HUES64 (cell line): Measurements from ENCODE around the gene EYA4.

ENCODE experiments used
- H3K27ac ChIP-seq: 2 replicates; pipeline ENCODE4 v1.7.0; 2013; ENCODE audit warnings: low read depth, low read length, inconsistent platforms
- H3K27me3 ChIP-seq: 2 replicates; pipeline ENCODE4 v1.6.1; 2013; ENCODE audit warnings: mild to moderate bottlenecking, low read length; ENCODE audit not compliant: insufficient read depth
- H3K36me3 ChIP-seq: 2 replicates; pipeline ENCODE4 v1.6.1; 2013; ENCODE audit warnings: mild to moderate bottlenecking, low read length; ENCODE audit not compliant: insufficient read depth
- H3K4me1 ChIP-seq: 2 replicates; pipeline ENCODE4 v1.6.1; 2013; ENCODE audit warnings: mild to moderate bottlenecking, low read length, moderate library complexity; ENCODE audit not compliant: insufficient read depth
- H3K4me3 ChIP-seq: 2 replicates; pipeline ENCODE4 v1.5.1; 2013; ENCODE audit warnings: mild to moderate bottlenecking, low read length, moderate library complexity
- H3K9ac ChIP-seq: 2 replicates; pipeline ENCODE4 v1.6.1; 2013; ENCODE audit warnings: mild to moderate bottlenecking, low read depth, low read length
- H3K9me3 ChIP-seq: 2 replicates; pipeline ENCODE4 v1.6.1; 2013; ENCODE audit warnings: low read depth, low read length; ENCODE audit not compliant: insufficient read depth
- WGBS: fragments of 150-250, 120-280 bp; methylation state at CpG from one replicate; pipeline ENCODE4 v1.1.7; 2013; ENCODE audit warnings: missing lambda C conversion rate; 5-methylcytosine and 5-hydroxymethylcytosine counted together

Gene EYA4

DNA sequence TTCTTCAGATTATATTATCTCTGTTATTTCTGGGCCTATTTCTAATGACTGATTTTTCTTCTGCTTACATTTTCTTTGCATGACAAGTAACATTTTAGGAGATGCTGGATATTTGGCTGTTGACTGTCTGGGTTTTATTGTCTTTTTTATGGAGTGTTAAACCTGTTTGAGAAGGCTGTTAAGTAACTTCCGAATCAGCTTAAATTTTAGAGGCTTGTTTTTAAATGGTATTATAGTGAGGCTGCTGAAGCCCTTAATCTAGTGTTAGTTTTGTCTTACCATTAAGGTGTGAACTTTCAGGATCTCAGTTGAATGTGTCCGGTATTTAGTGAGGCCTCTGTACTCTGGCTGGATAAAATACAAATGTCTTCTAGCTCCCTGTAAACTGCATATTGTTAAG lies 109.8 kb downstream of the EYA4 start:
- 92% methylated on average over 2 of the region's 2 CpGs for WGBS
- H3K4me1 ChIP-seq, result no peaks in the 10 kb centered on the region
- no peaks in the 10 kb centered on the region for H3K9me3 ChIP-seq
- no peaks in the 10 kb centered on the region for H3K36me3 ChIP-seq
- H3K27ac ChIP-seq, result no peak overlapping the region
- no peaks in the 10 kb centered on the region for H3K27me3 ChIP-seq
- no peak overlapping the region for H3K9ac ChIP-seq
- H3K4me3 ChIP-seq, result no peak overlapping the region

DNA sequence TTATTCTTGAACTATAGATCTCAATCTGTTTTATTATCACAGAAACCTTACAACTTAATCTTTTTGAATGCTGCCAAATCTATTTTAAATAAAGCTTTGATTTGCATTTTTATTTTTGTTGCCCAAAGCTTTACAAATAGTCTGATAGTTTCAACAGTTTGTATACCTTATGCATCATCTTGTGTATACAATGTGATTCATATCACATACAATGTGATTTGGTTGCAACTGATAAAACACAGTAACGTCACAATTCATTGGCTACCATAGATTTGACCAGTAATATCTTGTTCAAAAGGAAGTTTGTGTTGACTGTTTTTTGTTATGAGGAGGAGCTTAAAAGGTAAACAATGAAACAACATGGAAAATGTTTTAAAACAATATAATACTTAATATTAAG lies 110.9 kb downstream of the EYA4 start:
- Histone ChIP-seq H3K27me3 (no peaks in the 10 kb centered on the region), H3K36me3 (no peaks in the 10 kb centered on the region), H3K27ac (no peak overlapping the region), H3K9ac (no peak overlapping the region), H3K9me3 (no peaks in the 10 kb centered on the region), H3K4me1 (no peaks in the 10 kb centered on the region), H3K4me3 (no peak overlapping the region)
- 100% methylated on average over 1 of the region's 1 CpG for WGBS

DNA sequence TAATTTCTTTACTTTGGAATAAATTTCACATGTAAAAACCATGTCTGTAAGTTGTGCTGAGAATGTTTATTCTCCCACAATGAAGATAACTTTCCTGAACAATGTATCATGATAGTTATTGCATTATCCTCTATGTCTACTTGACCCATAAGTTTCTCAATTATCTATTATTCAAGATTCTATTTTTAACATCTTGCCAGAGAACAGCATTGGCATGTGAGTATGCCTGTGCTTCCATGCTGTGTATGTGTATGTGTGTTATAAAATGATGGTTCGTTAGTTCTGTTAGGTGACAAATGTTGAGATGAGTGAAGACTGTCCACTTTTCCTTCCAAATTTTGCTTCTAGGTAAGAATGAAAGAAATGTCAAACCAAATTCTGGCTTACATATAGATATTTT lies 111.9 kb downstream of the EYA4 start:
- H3K4me3 ChIP-seq, result no peak overlapping the region
- H3K4me1 ChIP-seq, result no peaks in the 10 kb centered on the region
- H3K9me3 ChIP-seq, result no peaks in the 10 kb centered on the region
- 100% methylated on average over 1 of the region's 1 CpG for WGBS
- H3K27ac ChIP-seq, result no peak overlapping the region
- H3K27me3 ChIP-seq, result no peaks in the 10 kb centered on the region
- no peak overlapping the region for H3K9ac ChIP-seq
- no peaks in the 10 kb centered on the region for H3K36me3 ChIP-seq

DNA sequence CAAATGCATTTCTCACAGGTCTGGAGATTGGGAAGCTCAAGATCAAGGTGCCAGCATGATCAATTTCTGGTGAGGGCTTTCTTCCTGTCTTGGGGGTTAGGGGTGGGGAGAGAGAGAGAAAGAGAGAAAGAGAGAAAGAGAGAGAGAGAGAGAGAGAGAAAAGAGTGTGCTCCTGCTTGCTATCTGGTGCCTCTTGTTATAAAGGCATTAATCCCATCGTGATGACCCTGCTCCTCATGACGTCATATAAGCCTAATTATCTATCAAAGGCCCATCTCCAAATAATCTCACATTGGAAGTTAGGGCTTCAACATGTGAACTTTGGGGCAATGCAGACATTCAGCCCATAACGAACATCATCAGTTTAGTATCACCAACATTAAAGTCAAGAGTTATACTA lies 114.8 kb downstream of the EYA4 start:
- Histone ChIP-seq H3K9ac (no peak overlapping the region), H3K36me3 (no peaks in the 10 kb centered on the region), H3K27ac (no peak overlapping the region), H3K4me1 (no peaks in the 10 kb centered on the region), H3K4me3 (no peak overlapping the region), H3K9me3 (no peaks in the 10 kb centered on the region), H3K27me3 (no peaks in the 10 kb centered on the region)
- 88% methylated on average over 3 of the region's 3 CpGs for WGBS

DNA sequence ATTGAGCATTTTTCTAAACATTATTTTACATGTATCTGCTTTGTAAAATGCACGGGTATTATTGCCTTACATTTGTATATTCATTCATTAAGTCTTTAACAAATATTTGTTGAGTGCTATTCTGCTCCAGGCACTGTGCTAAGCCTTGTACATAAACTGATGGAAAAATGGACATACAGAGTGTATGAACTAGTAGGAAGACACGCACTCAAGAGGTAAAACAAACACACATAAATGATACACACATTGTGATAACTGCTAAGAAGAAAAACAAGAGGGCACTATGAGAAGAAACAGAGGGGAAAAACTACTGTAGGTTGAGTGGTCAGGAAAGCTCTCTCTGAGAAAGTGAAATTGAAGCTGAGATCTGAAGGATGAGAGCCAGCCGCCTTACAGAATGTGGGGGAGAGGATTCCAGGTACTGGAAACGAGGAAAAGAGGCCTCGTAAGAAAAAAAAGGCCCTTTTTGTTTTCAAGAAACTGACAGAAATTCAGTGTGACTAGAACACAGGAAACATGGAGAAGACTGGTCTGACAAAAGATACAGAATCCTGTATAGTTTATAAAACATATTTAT lies 117.5 kb downstream of the EYA4 start:
- no peaks in the 10 kb centered on the region for H3K4me1 ChIP-seq
- no peak overlapping the region for H3K9ac ChIP-seq
- H3K36me3 ChIP-seq, result no peaks in the 10 kb centered on the region
- H3K27ac ChIP-seq, result no peak overlapping the region
- no peaks in the 10 kb centered on the region for H3K27me3 ChIP-seq
- H3K4me3 ChIP-seq, result no peak overlapping the region
- WGBS, result 83% methylated on average over 3 of the region's 5 CpGs
- H3K9me3 ChIP-seq, result no peaks in the 10 kb centered on the region

DNA sequence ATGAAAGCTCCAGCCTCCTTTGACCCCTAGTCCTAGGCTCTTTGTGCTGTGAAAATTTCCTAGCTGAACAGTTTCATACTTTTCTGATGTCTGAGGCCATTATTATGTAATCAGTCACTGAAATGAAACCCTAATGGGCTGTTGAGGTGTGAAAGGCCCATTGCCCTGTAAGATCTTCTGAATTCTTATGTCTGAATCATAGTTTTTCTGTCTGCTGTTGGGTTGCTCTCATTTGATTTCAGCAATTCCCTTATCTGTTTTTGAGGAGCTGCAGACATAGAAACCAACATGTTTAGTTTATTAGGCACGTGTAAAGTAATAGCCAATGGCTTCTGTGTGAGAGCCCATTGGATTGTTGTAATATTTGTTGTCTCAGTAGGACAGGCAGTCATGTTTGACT lies 118.1 kb downstream of the EYA4 start:
- Histone ChIP-seq H3K4me3 (no peak overlapping the region), H3K27ac (no peak overlapping the region), H3K4me1 (no peaks in the 10 kb centered on the region), H3K9me3 (no peaks in the 10 kb centered on the region), H3K27me3 (no peaks in the 10 kb centered on the region), H3K36me3 (no peaks in the 10 kb centered on the region), H3K9ac (no peak overlapping the region)
- 96% methylated on average over 1 of the region's 1 CpG for WGBS

DNA sequence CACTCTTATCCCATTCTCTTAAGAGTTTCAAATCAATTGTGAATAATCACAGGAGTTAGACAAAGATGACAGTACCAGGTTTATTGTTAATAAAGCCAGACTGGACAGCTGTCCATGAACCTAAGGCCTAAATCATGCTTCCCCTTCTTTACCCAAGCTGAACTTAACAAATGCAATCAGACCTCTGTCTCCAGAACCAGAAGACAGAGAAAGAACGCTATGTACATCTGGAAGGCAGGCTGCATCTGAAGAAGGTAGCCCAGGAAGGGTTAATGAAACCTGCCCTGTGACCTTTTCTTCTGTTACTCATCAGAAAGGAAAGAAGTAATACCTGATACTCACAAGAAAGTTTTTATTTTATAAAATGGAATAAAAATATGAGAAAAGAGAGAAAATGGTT lies 118.6 kb downstream of the EYA4 start:
- Histone ChIP-seq H3K27ac (no peak overlapping the region), H3K4me1 (no peaks in the 10 kb centered on the region), H3K36me3 (no peaks in the 10 kb centered on the region), H3K4me3 (no peak overlapping the region), H3K9ac (no peak overlapping the region), H3K9me3 (no peaks in the 10 kb centered on the region), H3K27me3 (no peaks in the 10 kb centered on the region)
- WGBS, result 100% methylated on average over 1 of the region's 1 CpG

DNA sequence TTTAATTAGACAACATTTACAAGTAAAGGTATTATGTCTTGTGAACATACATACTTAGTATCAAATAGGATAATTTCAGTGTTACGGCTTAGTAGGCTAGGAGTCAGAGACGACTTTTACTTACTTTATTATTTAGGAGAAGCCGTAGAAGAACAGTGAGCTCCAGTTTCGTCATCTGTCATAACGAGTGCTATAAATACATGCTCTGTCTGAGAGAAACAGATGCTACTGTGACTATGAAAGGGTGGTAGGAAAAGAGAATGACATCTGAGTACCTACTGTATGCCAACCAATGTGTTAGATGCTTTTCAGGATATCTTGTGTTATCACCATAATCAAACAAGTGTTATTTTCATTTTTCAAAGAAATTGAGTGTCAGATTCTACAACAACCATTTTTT lies 119.0 kb downstream of the EYA4 start:
- Histone ChIP-seq H3K27me3 (no peaks in the 10 kb centered on the region), H3K4me3 (no peak overlapping the region)
- WGBS, result 92% methylated on average over 5 of the region's 5 CpGs

DNA sequence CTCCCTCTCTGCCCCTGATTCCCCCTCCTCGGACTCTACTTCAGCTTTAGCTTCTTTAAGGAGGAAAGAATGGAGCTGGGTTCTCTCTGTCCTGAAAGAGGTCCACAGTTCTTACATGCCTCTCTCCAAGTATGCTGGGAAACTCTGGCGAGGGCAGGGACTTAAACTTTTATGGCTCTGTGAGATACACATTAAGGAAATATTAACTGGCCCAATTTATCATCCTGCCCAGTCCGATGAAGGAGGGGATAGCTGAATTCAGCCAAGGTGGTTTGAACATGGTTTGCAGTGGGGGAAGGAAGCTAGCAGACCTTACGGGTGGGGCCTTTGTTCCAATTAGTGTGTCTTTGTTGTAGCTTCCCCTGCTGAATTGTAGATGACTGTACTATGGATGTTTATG lies 121.7 kb downstream of the EYA4 start:
- H3K36me3 ChIP-seq, result no peaks in the 10 kb centered on the region
- H3K27ac ChIP-seq, result no peak overlapping the region
- no peak overlapping the region for H3K4me3 ChIP-seq
- H3K4me1 ChIP-seq, result no peaks in the 10 kb centered on the region
- H3K9me3 ChIP-seq, result no peaks in the 10 kb centered on the region
- no peaks in the 10 kb centered on the region for H3K27me3 ChIP-seq
- 94% methylated on average over 3 of the region's 4 CpGs for WGBS
- no peak overlapping the region for H3K9ac ChIP-seq

More for the DNA sequence above, 119.0 kb downstream of the EYA4 start:
- Histone ChIP-seq H3K36me3 (no peaks in the 10 kb centered on the region), H3K9me3 (no peaks in the 10 kb centered on the region), H3K27ac (no peak overlapping the region), H3K9ac (no peak overlapping the region), H3K4me1 (no peaks in the 10 kb centered on the region)

DNA sequence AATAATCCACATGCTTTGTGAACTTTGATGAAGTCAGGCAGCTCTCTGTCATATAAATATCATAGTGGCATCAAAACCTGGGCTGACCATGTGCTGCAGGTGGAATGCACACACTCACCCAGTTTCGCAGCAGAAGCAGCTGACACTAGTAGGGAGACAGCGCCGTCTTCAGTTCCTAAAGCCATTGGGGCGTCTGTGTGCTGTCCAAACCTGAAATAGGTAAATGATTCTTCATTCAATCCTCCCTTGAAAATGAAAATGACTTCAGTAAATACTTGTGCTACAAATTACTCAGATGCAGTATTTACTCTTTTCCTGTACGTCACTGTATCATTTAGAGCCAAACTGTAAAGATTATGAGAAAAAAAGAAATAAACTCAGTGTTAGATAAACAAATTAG lies 127.5 kb downstream of the EYA4 start:
- H3K4me1 ChIP-seq, result peaks cover 7% of the 10 kb centered on the region; the same call in 1 of the 2 replicates
- no peaks in the 10 kb centered on the region for H3K9me3 ChIP-seq
- H3K36me3 ChIP-seq, result no peaks in the 10 kb centered on the region
- no peak overlapping the region for H3K27ac ChIP-seq
- no peak overlapping the region for H3K4me3 ChIP-seq
- H3K9ac ChIP-seq, result no peak overlapping the region
- H3K27me3 ChIP-seq, result no peaks in the 10 kb centered on the region
- WGBS, result 93% methylated on average over 5 of the region's 5 CpGs

DNA sequence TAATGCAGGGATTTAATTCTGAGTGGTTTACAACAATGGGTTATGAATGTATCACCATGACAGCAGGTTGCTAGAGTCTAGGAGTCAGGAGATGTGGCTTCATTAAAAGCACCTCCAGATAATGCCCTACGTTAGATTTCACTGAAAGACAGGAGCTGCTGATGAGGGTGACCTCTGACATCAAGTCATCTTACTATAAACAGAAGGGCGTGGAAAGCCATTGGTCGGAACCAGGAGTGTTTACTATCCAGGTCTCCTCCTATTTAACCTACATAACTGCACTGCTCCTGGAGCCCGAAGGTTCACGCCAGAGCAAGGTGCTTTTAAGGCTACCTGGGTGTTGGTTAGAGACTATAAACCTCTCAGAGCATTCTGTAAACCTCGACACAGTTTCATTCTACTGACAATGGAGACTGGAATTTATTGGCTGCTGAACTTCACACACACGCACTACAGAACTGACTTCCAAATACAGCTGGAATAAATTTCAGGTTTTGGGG lies 128.7 kb downstream of the EYA4 start:
- Histone ChIP-seq H3K9me3 (no peaks in the 10 kb centered on the region), H3K4me3 (no peak overlapping the region), H3K36me3 (no peaks in the 10 kb centered on the region), H3K27me3 (no peaks in the 10 kb centered on the region), H3K27ac (no peak overlapping the region), H3K9ac (no peak overlapping the region), H3K4me1 (peaks cover 7% of the 10 kb centered on the region; the same call in 1 of the 2 replicates)
- WGBS, result 88% methylated on average over 7 of the region's 7 CpGs

DNA sequence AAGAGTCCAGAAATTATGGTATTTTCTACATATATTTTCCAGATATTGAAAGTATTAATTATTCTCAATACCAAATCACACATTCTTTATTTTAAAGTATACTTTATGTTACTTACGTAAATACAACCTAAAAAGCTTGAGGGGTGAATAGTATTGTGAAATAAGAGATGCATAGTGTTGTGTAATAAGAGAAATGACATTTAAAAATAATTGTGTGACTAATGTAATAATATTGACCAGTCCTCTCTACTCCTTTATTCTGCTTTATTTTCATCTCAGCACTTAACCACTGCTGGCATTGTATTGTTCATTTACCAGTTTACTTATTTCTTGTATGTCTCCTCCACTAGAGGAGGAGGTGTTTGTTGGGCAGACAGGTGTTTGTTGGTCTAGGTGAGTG lies 135.6 kb downstream of the EYA4 start:
- Histone ChIP-seq H3K27ac (no peak overlapping the region), H3K9me3 (no peaks in the 10 kb centered on the region), H3K9ac (no peak overlapping the region), H3K4me3 (no peak overlapping the region), H3K36me3 (no peaks in the 10 kb centered on the region), H3K27me3 (no peaks in the 10 kb centered on the region), H3K4me1 (no peaks in the 10 kb centered on the region)
- WGBS, result no CpG with 5 or more reads among the region's 1 CpG
